BE2C (cell line): ENCODE results near the gene RRP1. TPM values are rescaled to one million over a fixed set of nuclear protein-coding genes. Genes with fewer than 3 reads are reported as not detected.
A peak's percentile ranks its signal among the peaks of the same experiment; 100 is the strongest.

ENCODE experiments used
- DNase-seq: peaks from one replicate; pipeline ENCODE4 v3.0.0-alpha.2; 2020
- H3K27me3 ChIP-seq: fragments of 250-450 bp; sonication (Bioruptor Pico); 2 replicates; pipeline ENCODE4 v1.5.1; 2020; ENCODE audit warnings: mild to moderate bottlenecking
- H3K36me3 ChIP-seq: fragments of 250-450 bp; sonication (Bioruptor Pico); 2 replicates; pipeline ENCODE4 v1.5.1; 2020; ENCODE audit warnings: mild to moderate bottlenecking
- H3K4me1 ChIP-seq: fragments of 250-450 bp; sonication (Bioruptor Pico); 2 replicates; pipeline ENCODE4 v1.5.1; 2020
- H3K4me3 ChIP-seq: 2 replicates; pipeline ENCODE4 v1.5.1; 2011; ENCODE audit warnings: low read depth, low read length
- H3K9me3 ChIP-seq: fragments of 250-450 bp; sonication (Bioruptor Pico); 2 replicates; pipeline ENCODE4 v1.5.1; 2020
- CTCF ChIP-seq: IDR thresholded peaks from 2 replicates; pipeline ENCODE4 v1.5.1; 2012; ENCODE audit warnings: mild to moderate bottlenecking, low read depth, low read length
- polyA plus RNA-seq: library from polyadenylated mRNA; unstranded; fragments of >200 nt; gene quantifications from one replicate; pipeline ENCODE4 v1.2.1, GENCODE V29; 2012; ENCODE audit warnings: low read depth, missing spikeins; ENCODE audit not compliant: insufficient read length, insufficient read depth

RRP1 gene
- 57.2 TPM for polyA plus RNA-seq

GRCh38 chr21:43789276-43790009 lies at the start of gene RRP1:
TSS of gene RRP1 (plus strand) at chr21:43789577. CDS start at chr21:43789630, 53 bp downstream.
- peaks cover 39% of the 10 kb centered on the region for H3K36me3 ChIP-seq
- H3K4me1 ChIP-seq: no peaks in the 10 kb centered on the region
- H3K4me3 ChIP-seq: peak within 1 kb of the TSS; percentile 98
- peak; percentile 58 for TF ChIP-seq CTCF
- H3K9me3 ChIP-seq: no peaks in the 10 kb centered on the region
- peak; percentile 94 for DNase-seq
- H3K27me3 ChIP-seq: no peaks in the 10 kb centered on the region

GRCh38 chr21:43739621-43740435 lies 49.5 kb upstream of the RRP1 start:
- Histone ChIP-seq H3K4me3 (no peak overlapping the region), H3K4me1 (peaks cover 2% of the 10 kb centered on the region; the same call in 1 of the 2 replicates), H3K27me3 (no peaks in the 10 kb centered on the region), H3K36me3 (peaks cover 22% of the 10 kb centered on the region), H3K9me3 (no peaks in the 10 kb centered on the region)
- DNase-seq: peak; percentile 40
- TF ChIP-seq CTCF: no peak

- peak; percentile 70 for DNase-seq
- H3K36me3 ChIP-seq: peaks cover 23% of the 10 kb centered on the region
- H3K27me3 ChIP-seq: no peaks in the 10 kb centered on the region
- no peaks in the 10 kb centered on the region for H3K9me3 ChIP-seq
- no peak overlapping the region for H3K4me3 ChIP-seq
- H3K4me1 ChIP-seq: peaks cover 2% of the 10 kb centered on the region; the same call in 1 of the 2 replicates
- TF ChIP-seq CTCF: no peak
Observed at GRCh38 chr21:43740497-43741156, 48.8 kb upstream of the RRP1 start.

GRCh38 chr21:43741423-43742096 lies 47.8 kb upstream of the RRP1 start:
- no peak overlapping the region for H3K4me3 ChIP-seq
- H3K36me3 ChIP-seq: peaks cover 29% of the 10 kb centered on the region
- H3K27me3 ChIP-seq: no peaks in the 10 kb centered on the region
- peak; percentile 43 for DNase-seq
- peaks cover 2% of the 10 kb centered on the region; the same call in 1 of the 2 replicates for H3K4me1 ChIP-seq
- TF ChIP-seq CTCF: no peak
- H3K9me3 ChIP-seq: no peaks in the 10 kb centered on the region

GRCh38 chr21:43743947-43744346 lies 45.4 kb upstream of the RRP1 start:
- Histone ChIP-seq H3K4me3 (no peak overlapping the region), H3K4me1 (peaks cover 2% of the 10 kb centered on the region; the same call in 1 of the 2 replicates), H3K9me3 (no peaks in the 10 kb centered on the region), H3K27me3 (no peaks in the 10 kb centered on the region), H3K36me3 (peaks cover 22% of the 10 kb centered on the region)
- DNase-seq: no peak
- no peak for TF ChIP-seq CTCF
